ENCODE data around the gene KCNIP3.

DNA sequence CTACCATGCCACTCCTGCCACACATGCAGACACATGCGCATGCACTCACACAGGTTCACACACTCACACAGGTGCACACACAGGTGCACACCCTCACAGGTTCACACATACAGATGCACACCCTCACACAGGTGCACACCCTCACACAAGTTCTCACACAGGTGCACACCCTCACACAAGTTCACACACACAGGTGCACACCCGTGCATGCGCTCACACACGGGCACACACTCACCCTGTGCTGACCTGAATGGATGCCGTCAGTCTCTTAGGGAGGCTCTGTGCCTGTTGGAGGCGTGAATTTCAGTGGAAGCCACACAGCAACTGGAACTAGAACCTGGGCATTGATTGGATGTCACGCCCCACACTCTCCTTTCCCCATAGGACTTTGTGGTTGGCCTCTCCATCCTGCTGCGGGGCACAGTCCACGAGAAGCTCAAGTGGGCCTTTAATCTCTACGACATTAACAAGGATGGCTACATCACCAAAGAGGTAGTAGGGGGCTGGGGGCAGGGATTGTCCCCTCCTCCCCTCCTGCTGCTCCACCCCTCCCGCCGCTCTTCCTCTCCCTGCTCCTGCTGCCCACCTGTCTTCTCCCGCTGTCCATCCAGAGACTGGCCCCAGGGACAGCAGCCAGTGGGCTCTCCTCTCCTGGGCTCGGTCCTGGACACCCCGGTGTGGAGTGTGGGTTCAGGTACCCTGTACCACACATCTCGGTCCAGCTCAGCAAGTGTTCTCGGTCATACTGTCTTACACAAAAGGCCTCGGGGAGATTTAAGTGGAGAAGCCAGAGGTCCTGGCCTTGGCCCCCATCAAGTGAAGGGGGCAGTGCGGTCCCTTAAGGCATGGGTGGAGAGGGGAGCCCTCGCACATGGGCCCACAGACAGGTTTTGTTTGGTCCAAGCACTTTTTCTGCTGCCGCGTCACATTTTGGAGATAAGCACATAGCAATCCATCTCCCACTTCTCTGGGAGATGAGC lies 84.4 kb downstream of the KCNIP3 start:
- TF ChIP-seq EZH2 (IDR thresholded peaks at IDR 0.05): no peak
- TF ChIP-seq POLR2AphosphoS5 (IDR thresholded peaks at IDR 0.05; ENCODE audit: borderline replicate concordance, low read depth, low read length): no peak
